GM19023 (cell line): ENCODE results near the gene RNU1-2.
A peak's percentile ranks its signal among the peaks of the same experiment; 100 is the strongest.
"Not testable (repeated sequence)": the region's sequence is repeated elsewhere in the genome, so short reads cannot be mapped to it uniquely, and the experiment has no call there.

Experiments used
- ATAC-seq: cut with Tn5 transposase; IDR thresholded peaks from one replicate; pipeline ENCODE4 v1.9.1; 2021; ENCODE audit warnings: mild to moderate bottlenecking, moderate library complexity; ENCODE audit not compliant: unreplicated experiment

Gene RNU1-2

DNA sequence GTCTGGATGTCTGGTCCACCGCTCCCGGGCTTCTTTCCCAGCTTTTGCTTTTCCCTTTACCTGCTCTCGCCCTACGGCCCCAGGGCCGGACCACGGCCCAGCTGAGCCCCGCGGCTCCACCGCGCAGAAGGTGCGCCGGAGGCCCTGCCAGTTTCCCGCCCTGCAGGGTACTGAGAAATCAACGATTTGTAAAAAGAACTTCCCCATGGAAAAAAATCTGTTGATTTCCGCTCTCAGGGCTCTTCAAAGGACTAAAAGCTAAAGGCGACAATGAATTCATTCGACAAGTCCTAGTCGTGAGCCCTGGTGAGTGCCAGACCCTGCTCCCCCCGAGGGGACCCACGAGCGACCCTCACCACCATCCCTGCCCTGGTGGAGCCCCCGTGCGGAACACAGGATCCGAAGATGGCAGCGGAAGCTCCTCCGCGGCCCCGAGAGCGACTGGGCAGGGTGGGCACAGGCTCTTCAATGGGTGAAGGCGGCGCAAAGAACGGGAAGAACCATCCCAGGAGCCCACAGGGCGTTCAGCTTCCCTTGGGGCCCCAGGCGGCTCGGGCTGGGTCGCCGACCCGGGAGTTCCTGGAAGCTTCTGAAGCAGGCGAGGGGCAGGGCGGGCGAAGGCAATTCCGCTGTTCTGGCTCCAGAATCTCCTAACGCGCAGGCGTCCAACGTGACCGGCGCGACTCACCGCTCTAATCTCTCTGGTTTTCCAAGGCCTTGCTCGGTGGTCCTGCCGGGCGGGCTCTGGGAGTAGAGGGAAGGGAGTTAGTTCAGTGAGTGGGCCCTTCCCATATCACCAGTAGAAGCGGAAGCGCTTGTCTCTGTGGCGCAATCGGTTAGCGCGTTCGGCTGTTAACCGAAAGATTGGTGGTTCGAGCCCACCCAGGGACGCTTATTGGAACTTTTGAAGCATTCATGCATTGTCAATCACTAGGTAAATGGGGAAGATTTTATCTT lies 6.6 kb upstream of the RNU1-2 start:
- ATAC-seq, result no peak

DNA sequence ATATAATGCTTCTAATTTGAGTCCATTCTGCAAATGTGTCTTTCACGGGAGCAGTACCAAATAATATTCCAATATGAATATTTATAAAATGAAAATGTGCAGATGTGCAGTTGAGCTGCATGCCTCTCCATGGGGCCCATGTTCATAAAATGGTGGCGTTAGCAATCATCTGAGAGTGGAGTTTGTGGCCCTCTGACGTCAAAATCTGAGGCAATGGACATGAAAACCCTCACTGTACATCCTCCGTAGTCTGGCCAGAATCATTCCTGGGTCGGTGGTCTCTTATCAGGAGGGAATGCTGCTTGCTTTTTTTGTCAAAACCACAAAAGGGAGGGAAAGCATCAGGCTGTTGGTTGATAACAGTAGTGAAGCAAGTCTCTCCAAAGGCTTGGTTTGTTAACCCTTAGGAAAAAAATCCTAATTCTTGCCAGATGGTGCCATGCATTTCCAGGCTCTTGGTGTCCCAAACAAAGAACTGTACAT lies 5.2 kb upstream of the RNU1-2 start:
- ATAC-seq, result not testable (repeated sequence)

DNA sequence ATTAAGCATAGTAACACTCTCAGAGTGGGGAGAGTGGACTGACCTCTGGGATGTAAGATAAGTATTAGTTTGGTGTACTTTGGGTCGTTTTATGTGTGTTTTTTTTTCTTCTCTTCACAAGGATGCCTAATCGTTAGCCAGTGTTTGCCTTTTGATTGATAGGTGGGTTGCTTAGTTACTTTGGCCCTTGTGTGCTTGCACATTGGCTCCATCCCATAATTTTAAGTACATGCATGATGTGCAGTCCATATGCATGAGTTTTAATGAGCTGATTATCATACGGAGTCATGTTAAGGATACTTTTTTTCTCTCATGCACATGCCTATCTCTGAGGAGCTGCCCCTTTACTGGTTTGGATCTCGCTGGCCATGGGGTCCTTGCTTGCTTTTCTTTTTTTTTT lies 4.7 kb upstream of the RNU1-2 start:
- not testable (repeated sequence) for ATAC-seq

DNA sequence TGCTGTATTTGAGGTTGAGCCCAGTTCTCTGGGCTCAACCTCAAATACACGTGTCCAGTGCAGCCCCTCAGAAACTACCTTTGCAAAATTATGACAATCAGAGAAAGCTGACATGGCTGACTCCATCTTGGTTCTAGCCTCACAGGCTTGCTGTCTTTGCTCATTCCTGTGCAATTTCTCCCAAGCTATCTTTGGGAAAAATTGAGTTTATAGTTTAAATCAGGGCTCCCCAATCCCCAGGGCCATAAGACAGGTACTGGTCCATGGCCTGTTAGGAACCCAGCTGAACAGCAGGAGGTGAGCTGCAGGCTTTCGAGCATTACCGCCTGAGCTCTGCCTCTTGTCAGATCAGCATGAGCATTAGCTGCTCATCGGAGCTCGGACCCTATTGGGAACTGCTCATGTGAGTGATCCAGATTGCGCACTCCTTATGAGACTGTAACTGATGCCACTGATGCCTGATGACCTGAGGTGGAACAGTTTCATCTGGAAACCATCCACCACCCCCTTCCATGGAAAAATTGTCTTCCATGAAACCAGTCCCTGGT lies 2.7 kb upstream of the RNU1-2 start:
- not testable (repeated sequence) for ATAC-seq

DNA sequence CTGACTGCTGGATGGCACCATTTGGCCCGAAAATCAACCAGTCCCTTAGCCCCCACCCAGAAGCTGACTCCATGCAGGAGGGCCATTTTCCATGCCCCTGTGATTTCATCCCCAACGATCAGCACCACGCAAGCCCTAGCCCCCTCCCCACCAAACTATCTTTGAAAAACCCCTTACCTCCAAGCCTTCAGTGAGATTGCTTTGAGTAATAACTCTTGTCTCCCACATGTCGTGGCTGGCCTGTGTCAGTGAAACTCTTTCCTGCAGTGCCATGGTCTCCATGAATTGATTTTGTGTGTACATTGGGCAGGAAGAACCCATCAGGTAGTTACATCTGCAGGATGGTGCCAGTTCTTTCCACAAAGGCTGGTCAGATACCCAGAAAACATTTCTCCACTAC lies 2.0 kb upstream of the RNU1-2 start:
- not testable (repeated sequence) for ATAC-seq

DNA sequence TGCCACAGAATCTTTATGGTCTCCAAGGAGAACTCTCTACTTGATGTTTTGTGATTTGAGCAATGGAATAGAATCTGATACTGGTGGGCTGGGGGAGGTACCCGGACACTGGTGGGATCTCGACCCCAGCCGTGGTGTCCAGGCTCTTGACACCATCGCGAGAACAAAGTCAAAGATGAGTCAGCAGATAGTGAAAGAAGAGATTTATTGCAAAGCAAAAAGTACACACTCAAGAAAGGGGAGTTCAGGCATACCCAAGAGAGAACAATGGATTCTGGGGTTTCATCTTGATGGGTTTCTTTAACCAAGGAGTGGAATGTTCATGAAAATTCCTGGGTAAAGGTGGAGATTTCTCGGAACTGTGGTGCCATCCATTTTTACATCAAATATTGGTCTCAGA lies 1.4 kb upstream of the RNU1-2 start:
- ATAC-seq, result not testable (repeated sequence)

DNA sequence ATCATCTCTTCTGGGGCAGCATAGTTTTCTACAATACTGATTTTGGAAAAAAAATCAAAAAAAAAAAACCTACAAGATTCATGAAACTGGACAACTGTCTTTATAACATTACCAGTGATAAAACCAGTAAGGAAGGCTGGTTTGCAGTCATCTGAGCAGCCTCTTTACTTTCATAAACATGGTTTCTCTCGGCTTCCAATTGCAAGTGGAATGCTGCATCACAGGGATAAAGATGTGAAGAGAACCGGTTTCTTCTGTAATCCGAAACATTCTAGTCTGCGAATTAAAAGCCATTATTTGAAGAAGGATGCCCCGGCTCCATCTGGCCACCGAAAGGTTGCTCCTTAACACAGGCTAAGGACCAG lies 565 bp upstream of the RNU1-2 start:
- not testable (repeated sequence) for ATAC-seq

DNA sequence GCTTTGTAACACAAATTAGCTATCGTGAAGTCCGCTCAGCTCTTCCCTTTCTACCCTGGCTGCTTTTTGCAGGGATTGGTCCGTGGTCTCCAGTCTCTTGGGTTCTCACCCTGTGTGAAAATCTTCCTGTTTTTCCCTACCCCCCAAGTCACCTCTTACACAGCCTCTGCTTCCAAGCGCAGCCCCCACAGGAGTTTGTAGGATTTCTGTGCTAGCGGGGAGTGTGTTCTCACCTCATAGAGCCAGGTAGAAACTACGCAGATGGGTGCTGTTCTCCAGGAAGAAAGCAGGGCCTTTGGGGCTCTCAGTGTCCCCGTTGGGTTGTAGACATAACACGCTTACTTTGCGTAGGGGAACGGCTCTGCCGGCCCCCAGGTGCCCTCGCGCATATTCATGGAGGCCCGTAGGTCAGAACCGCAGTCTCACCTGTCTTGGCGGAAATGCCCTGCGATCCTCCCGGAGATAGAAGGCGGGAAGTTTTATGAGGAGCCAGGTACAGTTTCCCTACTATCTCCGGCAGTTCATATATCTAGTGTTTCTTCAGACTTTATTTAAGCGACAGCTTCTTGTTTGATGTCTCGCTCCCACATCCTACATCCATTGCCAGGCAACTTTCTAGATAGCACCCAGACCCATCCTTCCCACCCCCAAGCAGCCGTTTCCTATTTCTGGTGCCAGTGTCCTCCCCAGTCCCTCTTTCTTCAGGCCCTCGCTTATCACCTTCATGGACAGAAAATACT lies 706 bp downstream of the RNU1-2 start:
- ATAC-seq, result not testable (repeated sequence)

DNA sequence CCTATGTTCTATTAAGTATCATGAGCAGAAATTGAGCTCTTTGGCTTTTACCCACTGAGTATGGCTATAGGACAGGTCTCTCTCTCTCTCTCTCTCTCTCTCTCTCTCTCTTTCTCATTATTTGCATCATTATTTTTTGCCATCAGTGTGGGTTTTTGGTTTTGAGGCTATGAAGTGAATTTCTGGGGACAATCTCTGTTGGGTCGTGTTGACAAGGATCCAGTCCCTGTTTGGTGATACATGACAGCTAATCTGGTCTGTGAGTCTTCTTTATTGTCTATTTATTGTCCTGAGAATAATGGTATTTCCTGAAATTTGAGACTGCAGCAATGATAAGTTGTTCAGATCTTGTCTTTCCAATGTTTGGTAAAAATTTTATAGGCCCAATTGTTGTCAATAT lies 1.9 kb downstream of the RNU1-2 start:
- ATAC-seq, result not testable (repeated sequence)

DNA sequence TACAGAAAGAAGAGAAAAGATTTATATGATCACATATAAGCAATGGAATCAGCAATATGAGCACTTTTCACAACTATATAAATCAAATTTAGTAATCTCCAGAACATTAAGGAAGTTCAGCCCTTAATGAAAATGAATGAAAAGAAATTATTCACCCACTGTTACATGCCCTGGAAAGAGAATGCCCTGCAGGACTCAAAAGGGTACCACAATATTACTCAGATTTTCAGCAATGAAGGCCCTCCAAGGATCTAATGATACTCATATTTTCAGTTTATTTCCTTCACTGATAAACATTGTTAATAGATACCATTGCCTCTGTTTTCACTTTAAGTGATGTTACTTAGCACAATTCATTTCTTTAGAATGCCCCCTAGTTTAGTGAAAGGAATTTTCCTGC lies 2.5 kb downstream of the RNU1-2 start:
- not testable (repeated sequence) for ATAC-seq

DNA sequence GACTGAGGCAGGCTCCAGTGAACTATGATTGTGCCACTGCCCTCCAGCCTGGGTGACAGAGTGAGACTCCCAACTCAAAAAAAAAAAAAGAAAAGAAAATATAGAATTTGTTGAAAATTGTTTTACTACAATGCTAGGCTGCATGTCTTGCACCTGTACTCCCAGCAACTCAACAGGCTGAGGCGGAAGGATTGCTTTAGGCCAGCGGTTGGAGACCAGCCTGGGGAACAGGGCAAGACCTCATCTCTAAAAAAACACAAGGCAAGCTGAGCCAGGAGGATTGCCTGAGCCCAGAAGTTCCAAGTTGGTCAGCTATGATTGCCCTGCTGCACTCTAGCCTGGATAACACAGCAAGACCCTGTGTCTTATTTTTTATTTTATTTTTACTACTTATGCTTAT lies 3.2 kb downstream of the RNU1-2 start:
- not testable (repeated sequence) for ATAC-seq

DNA sequence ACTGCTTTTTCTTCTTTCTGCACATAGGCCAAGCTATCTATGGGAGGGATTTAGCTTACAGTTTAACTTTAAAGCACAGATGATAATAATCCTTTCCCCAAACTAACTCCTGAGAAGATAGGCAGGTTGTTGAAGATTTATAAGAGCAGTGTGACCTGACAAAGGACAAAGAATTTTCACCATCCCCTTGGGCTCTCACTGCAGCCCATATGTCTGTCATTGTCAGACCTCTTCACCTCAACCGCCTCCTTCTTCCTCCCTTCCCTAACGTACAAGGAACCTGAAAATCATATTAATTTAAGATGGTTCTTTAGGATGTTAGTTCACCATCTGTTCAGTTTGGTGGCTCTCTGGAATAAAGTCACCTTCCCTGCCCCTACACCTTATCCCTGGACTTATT lies 5.0 kb downstream of the RNU1-2 start:
- no peak for ATAC-seq

DNA sequence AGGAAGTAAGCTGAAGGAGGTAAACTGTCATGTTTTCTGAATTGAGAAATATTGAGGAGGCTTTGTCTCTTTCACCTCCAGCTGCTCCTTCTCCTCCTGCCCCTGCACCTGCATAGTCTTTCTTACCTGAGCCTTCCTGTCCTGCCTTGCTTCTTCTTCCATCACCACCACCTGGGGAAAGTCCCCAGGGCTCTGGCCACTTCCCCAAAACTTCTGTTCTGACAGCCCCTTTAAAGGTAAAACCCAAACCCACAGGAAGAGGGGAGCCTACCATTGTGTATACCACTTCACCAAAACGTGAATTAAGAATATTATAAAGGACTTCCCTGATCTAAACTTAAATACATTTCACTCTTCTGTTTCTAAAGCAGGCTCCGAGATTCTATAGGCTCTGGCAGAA lies 5.6 kb downstream of the RNU1-2 start:
- not testable (repeated sequence) for ATAC-seq

DNA sequence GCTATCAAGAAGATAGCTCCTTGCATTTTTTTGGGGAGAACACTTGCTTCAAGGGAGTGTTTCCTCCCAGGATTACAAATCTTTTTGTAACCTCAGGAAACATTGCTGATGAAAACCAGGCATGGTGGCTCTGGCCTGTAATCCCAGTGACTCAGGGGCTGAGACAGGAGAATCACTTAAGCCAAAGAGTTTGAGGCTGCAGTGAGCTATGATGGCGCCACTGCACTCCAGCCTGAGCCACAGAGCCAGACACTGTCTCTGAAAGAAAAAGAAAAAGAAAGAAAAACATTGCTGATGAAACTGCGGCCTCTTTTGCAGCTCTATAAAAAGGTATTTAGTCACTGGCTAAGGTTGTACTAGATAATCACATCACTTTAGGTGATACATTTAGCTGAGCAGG lies 7.3 kb downstream of the RNU1-2 start:
- no peak for ATAC-seq

DNA sequence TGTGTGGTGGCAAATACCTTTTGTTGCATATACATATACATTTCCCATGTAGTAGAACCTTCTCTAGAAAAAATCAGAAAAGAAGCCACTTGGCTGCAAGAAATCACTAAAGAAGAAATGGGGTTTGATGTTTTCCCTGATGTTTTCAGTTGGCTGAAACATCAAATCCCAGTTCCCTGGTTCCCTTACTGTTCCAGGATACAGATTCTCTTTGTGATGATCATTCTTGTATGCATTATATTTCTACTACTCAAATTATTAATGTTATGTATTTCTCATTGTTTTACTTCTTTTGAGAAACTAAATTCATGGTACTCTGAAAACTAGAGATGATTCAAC lies 7.6 kb downstream of the RNU1-2 start:
- no peak for ATAC-seq

DNA sequence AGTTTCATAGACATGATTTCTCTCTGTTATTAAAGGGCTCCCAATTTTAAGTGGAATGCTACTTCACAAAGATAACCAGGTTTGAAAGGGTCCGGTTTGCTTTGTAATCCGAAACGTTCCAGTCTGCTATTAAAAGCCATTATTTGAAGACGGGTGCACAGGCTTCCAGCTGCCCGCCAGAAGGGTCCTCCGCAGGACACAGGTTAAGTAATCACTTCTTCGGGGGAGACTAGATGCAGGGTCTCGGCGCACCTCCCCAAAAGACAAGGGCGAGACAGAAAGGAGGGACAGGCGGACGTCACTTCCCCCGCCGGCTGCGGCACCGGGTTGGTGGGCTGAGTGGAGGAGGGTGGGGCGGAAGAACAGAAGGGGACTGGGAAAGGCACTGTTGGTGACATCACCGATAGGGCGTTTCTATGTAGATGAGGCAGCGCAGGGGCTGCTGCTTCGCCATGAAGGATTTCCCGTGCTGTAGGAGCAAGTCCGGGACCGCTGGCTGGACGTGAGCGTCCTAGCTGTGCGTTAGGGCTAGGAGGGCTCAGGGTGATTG lies 8.9 kb downstream of the RNU1-2 start:
- peak; percentile 91 for ATAC-seq

DNA sequence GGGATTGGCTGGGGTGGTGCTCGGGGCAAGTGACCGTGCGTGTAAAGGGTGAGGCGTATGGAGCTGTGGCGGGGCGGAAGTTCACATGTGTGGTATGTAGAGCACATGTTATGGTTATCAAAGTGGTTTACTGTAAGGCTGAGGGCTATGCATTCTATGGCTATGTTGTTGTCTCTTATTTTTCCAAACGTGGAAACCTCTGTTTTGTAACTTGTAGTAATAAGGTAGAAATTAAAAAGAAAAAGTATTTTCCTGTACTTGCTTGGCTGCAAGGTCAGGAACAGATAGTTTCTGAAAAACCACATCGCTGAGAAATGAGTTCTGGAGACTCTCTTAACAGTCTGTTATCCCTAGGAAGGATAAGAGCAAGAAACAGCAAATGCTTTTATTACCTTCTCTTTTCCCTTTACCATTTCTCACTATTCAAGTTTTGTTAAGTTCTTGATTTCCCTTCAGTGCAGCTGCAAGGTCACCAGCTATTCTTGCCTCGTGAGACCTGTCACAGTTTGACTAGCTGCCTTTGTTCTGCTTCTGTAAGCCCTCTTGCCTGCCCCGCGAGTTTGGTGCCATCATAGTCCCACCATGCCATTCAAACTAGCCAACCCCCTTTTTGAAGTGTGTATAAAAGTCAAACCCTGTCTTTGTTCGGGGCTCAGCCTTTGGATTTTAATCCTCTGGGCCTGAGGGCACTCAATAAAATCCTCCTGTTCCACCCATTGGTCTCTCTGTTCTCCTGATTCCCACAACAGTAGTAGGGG lies 9.5 kb downstream of the RNU1-2 start:
- peak; percentile 83 for ATAC-seq

DNA sequence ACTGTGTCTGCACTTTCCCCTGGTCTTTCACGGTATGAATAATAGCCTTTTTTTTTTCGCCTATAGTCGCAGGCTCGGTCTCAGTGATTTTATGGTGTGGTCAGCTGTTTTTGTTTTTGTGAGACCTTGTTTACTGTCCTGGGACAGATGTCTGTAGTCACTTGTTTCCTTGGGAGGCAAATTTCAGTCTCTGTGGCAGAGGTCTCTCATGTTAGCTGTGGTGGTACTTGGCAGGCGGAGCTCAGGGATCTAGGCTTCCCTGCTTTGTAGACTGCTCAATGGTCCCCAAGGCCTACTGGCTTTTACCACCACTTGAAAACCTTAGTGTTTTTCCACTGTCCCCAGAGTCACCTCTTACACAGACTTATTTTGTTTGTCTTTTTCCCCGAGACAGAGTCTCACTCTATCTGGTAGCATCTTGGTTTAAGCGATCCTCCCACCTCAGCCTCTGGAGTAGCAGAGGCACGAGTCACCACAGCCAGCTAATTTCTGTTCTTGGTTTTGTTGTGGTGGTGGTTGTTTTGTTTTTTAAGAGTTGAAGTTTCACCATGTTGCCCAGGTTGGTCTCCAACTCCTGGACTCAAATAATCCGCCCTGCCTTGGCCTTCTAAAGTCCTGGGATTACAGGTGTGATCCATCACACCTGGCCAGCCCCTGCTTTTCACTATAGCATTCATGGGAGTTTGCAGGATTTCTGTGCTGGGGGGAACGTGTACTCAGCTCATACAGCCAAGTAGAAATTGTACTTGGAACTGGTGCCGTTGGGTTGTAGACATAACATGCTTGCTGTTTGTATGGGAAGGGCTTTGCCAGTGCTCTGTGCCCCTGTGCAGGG lies 10.3 kb downstream of the RNU1-2 start:
- ATAC-seq, result no peak

DNA sequence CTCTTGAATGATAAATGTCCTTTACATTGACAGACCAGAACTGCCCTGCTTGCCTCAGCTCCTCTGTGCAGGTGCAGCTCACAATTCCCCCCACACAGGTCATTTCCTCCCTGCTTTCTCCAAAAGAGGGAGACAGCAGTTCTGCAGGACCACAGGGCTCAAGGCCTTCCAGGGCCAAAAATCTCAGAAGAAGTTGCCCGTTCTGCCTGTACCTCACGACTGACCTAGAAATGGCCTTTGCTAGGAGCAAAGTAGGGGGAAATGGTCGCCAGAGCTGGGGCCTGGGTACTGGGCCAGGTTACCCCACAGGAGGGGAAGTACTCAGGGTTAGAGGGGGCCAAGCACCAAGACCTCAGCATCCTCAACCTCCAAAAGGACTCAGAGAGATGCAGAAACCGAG lies 11.1 kb downstream of the RNU1-2 start:
- ATAC-seq, result no peak
